Keratinocyte (primary cell): ENCODE data around the gene FARP1.

Source experiments
- CTCF ChIP-seq, 3 experiments: IDR thresholded peaks in 1 of 3; conservative IDR thresholded peaks in 1 of 3; optimal IDR thresholded peaks in 1 of 3; 2 replicates in 2 of 3; 3 replicates in 1 of 3; pipeline versions ENCODE3 to v1.5.1; 2011; ENCODE audit warnings: low read length in 3 of 3, mild to moderate bottlenecking in 3 of 3, moderate library complexity in 2 of 3, control low read depth in 1 of 3, inconsistent platforms in 1 of 3; ENCODE audit not compliant: insufficient read depth in 2 of 3; ENCODE audit errors: extremely low read depth in 1 of 3
- EZH2 ChIP-seq: IDR thresholded peaks from one replicate; pipeline ENCODE4 v1.6.1; 2012; ENCODE audit warnings: inconsistent platforms, mild to moderate bottlenecking, low read length, moderate library complexity

GRCh38 chr13:98440390-98441055 is 297.6 kb downstream of the FARP1 start:
- TF ChIP-seq CTCF (optimal IDR thresholded peaks at IDR 0.05 in 1 of 3, IDR thresholded peaks at IDR 0.05 in 1 of 3, conservative IDR thresholded peaks at IDR 0.05 in 1 of 3; ENCODE audit: extremely low read depth in 1 of 3, insufficient read depth in 2 of 3, low read length in 3 of 3) = no peak
- TF ChIP-seq EZH2 = no peak
